Dermis microvascular lymphatic vessel endothelial cell (primary cell): ENCODE measurements around the gene NSFL1C. TPM values are rescaled to one million over a fixed set of nuclear protein-coding genes. Genes with fewer than 3 reads are reported as not detected.

Experiments
- DNase-seq, 2 donors: peaks; one replicate each; pipeline versions ENCODE4 v3.0.0 to v3.0.0-alpha.2; 2010; ENCODE audit warnings: low read depth in 2 of 2
- total RNA-seq: library from RNA; depleted of rRNA; stranded (reverse); fragments of >200 nt; gene quantifications from 2 replicates; pipeline ENCODE4 v1.2.1, GENCODE V29; 2014

NSFL1C gene
- total RNA-seq, 1 donor from 2014 or later, result 19.1 TPM

DNA sequence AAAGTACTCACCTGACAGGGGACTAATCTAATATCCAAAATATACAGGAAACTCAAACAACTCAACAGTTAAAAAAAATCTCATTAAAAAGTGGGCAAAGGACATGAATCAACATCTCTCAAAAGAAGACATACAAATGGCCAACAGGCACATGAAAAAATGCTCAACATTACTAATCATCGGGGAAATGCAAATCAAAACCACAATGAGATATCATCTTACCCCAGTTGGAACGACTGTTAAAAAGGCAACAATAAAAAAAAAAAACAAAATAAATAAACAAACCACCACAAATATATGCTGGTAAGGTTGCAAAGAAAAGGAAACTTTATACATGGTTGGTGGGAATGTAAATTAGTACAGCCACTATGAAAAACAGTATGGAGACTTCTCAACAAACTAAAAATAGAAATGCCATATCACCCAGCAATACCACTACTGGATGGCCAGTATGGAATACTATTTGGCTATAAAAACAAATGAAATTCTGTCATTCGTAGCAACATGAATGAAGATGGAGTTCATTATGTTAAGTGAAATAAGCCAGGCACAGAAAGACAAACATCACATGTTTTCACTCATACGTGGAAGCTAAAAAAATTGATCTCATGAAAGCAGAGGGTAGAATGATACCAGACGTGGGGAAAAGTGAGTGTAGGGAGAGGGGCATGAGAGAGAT is 17.9 kb upstream of the NSFL1C start:
- DNase-seq, result no peak

DNA sequence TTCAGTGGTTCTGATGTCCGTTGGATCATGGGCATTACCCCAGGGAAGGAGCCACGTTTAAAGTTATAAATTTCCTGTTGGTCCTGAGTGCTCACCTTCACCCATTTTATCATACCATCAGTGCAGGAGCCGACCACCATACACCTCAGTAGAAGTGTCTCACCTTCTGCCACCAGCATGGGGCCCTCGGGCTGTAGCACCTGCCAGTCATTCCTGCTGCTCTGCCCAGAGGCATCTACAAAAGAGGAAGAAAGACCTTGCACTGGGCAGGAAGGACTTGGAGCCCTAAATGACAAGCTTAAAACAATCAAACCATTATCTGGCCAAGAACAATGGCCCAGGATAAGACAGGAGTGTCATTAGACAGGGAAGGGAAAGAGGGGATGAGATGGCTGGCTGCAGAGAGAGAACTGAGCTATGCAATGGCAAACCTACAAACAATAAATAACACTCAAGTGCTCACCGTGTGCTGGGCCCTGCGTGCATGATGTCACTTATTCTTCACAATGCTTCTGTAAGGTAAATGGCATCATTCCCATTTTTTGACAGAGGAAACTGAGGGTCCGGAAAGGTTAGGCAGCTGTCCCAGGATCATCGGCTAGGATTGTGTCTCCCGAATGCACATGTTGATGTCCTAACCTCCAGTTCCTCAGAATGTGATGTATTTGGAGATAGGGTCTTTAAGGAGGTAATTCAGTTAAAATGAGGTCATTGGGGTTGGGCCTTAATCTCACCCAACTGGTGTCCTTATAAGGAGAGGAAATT is 13.4 kb upstream of the NSFL1C start:
- DNase-seq, result no peak

DNA sequence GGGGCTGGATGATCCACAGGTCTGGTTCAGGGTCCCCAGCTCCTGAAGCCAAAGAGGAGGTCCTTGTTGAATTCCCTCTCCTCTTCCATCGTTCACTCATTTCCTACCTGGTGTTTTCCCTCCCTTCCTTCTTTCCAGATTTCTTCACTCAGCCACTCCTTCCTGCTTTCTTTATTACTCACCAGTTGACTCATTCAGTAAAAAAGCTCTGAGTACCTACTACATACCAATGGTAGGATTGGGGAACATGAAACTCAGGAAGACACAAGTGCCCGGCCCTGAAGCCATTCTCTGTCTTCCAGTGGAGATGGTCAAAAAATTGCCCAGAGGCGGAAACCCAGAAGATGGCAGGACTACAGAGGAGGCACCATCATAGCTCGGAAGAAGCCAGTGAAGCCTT is 11.9 kb upstream of the NSFL1C start:
- DNase-seq, result no peak

DNA sequence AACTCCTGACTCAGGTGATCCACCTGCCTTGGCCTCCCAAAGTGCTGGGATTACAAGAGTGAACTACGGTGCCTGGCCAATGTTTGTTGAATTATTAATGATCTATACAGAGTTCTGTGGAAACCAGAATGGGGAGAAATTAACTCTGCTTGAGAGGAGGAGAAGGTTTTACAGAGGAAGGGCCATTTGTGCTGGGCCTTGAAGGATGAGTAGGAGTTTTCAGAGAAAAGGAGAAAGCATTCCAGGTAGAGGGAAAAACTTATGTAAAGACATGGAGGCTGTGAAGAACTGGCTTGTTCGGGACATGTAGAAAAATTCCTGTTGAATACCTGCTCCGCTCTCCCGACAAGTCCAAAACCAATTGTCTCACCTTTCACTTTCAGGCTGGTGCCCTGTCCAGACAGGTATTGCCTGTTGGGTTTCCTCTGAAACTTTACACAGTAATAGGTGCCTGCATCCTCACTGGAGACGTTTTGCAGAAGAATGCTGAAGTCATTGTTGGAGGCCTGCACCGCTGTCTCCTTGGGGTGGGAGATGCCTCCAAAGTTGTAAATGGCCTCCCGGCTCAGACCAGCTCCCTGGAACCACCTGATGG is 11.3 kb upstream of the NSFL1C start:
- DNase-seq, result no peak

DNA sequence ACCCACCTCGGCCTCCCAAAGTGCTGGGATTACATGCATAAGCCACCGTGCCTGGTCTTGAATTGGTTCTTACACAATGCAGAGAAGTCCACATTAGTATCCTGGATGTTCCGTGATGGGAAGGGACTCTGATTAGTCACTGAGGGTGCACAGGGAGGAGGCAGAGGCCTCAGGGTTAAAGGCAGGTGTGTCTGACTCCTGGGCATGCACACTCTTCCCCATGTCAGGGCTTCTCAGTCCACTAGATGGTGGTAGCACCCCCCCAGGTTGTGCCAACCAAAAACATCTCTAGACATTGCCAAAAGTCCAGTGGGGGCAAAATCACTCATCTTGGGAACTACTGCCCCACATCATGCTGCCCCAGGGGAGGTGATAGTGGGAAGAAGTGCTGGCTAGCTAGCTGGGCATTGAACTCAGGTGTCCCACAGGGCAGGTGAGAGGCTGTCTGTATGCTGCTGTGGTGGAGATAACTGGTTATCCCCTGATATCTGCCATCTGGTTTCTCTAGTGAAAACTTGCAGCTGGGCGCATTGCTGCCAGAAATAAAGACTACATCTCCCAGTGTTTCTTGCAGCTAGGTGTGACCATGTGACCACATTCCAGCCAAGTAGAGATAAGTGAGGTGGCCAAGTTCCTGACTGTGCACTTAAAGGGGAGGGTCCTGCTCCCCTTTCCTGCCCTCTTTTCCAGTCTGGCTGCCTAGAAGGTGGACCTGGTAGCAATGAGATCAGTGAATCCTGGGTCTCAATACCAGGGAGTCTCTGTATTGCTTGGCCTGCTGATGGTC is 8.4 kb upstream of the NSFL1C start:
- DNase-seq, result peak in 1 of 2 donors; percentile 20

- DNase-seq, result no peak
Measured at GRCh38 chr20:1474325-1474724, 7.7 kb upstream of the NSFL1C start.

DNA sequence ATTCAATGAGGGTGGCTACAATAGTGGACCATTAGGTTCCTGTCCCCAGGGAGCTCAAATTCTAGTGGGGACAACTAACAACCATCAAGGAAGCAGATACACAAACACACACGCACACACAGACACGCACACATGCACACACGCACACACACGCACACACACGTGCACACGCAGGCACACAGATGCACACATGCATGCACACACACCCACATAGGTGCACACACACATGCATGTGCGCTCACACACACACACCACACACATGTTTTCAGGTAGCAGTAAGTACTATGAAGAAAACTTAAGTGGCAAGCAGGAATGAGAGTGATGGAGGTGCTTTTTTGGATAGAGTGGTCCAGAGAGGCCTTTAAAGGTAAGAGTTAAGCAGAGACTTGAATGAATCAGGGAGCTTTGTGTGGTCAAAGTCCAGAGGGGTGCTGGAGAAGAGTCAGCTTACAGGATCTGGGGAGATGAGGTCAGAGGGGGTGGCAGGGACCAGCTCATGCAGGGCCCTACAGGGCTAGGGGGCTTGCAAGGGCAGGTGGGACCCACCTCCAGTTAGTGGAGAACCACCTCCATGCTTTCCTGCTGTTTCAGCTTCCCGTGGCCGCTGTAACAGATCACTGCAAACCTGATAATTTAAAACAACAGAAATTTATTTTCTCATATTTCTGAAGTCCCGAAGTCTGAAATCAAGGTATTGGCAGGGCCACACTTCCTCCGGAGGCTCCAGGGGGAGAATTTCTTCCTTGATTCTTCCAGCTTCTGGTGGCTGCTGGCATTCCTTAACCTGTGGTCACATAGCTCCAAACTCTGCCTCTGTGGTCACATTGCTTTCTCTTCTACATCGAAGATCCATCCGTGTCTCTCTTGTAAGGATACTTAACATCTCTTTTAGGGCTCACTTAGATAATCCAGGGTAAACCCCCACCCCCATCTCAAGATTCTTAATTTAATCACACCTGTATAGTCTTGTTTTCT is 6.9 kb upstream of the NSFL1C start:
- DNase-seq, result no peak

GRCh38 chr20:1472556-1473245 is 6.1 kb upstream of the NSFL1C start:
- no peak for DNase-seq

- DNase-seq, result no peak
Measured at GRCh38 chr20:1471242-1471641, 4.6 kb upstream of the NSFL1C start.

DNA sequence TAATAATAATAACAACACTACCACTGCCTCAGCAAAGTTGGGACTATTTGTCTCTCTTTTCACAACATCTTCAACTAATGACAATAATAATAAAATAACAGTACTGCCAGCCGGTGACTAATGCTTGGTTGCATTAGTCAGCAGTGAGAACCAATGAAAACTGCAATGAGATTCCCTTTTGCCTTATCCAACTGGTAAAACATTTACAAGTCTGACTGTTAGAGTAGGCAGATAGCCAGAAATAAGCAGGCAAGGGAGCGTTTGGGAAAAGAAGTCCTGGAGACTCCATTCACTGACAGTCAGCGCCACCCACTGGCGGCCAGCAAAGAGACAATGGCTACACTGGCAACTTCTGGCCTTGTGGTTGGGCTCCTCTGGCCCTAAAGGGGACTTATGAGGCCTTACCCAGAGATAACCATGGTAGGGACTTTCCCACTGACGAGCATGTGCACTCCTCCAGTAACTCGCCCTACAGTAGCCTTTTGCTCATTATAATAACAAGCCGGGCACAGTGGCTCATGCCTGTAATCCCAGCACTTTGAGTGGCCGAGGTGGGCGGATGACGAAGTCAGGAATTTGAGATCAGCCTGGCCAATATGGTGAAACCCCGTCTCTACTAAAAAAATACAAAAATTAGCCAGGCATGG is 3.4 kb upstream of the NSFL1C start:
- peak; percentile 84 to 97 for DNase-seq

- no peak for DNase-seq
Measured at GRCh38 chr20:1469306-1469905, 2.8 kb upstream of the NSFL1C start.

DNA sequence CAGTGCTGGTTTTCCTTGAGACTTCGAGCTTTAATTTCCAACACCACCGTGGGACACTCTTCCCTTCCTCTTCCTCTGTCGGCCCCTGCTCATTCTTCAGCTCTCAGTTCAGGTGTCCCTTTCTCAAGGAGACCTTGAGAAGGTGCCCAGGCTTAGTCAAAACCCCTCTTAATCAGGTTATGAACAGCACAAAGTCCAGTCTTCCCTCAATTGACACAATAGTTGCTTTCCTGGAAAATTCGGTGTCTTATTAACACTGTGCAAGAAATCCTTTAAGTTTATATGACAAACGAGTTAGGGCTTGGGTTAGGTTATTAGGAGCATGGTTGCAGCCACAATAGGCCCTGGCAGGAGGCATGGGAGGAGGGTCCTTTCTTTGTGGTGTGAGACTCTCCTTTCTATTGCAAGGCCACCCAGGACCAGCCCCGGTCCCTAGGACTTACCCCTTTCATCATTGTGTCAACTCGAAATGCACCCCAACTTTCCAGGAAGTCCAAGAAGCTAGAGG is 1.5 kb upstream of the NSFL1C start:
- no peak for DNase-seq

DNA sequence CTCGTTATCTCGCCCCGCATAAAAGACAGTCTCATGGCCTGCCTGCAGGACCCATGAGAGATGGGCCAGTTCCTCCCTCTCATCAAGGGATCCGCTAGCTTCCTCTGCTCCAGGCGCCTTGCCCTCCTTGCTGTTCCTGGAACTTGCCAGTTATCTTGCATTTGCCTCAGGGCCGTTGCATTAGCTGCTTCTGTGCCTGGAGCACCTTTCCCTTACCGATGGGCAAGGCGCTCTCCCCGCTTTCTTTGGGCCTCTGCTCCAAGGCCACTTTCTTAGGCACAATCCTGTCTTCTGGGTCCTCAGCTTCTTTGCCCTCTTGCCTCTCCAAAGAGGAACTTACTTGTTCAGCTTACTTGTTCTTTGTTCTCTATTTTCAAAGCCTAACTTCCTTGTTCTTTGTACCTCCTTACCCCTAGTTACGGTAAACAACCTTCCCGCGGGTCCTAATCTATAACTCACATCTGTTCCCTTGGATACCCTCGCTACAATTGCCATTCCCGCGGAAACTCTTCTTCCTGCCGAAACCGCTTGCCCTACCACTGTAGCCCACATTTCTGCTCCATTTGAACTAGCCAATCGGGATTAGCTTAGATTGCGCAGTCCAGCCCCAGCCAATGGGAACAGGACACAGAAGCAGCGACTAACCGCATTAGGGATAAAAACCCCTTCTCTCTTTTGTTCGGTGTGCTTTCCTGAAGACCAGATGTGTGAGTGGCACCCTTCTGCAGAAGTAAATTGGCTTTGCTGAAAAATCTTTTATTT is 887 bp upstream of the NSFL1C start:
- no peak for DNase-seq

- DNase-seq, result no peak
Measured at GRCh38 chr20:1467082-1467354, 369 bp upstream of the NSFL1C start.

DNA sequence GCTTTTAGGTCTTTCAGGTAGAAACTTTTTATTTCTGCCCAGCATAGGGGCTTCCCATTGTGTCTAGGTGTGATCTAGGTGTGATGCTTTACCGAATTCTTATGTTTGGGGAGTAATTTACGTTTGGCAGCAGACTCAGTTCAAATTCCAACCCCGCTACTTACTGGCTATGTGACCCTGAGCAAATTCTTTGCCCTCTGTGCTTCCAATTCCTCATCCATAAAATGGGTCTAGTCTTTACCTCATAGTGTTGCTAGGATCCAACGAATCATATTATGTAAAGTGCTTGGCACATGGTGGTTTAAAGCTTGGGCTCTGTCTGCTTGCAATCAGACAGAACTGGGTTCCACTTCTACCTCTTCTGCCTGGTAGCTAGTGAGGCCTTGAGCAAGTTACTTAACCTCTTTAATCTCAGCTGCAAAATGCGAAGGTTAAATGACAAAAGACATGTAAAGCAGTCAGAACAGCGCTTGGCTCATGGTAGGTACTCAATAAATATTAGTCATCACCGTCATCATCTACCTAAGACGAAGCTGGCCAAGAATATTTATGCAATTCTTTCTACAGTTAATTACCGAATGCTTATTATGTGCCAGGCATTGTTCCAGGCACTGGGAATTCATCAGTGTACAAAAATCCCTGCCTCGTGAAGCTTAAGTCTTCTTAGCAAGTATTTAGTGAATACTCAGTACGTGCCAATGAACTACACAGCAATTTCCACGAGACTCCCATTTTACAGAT is 1.0 kb downstream of the NSFL1C start:
- DNase-seq, result peak in 1 of 2 donors; percentile 12

GRCh38 chr20:1463971-1464570 is 2.6 kb downstream of the NSFL1C start:
- DNase-seq, result no peak

DNA sequence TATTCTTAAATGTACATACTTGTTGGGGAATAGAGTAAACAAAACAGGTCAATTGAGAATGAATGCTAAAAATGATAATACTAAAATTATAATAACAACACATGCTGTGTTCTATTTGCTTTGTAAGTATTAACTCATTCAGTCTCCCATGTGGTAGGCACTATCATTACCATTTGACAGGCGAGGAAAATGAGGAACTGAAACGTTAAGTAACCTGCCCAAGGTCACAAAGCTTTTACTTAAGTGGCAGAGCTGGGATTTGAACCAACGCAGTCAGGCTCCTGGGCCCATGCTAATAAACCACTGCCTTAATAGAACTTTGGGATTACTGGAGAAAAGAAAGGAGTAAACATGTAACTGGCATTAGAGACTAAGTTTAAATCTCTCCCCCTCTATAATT is 3.8 kb downstream of the NSFL1C start:
- DNase-seq, result no peak
